Erythroblast (primary cell): ENCODE data around the gene CTF1.
"Not testable (repeated sequence)": the region's sequence is repeated elsewhere in the genome, so short reads cannot be mapped to it uniquely, and the experiment has no call there.

Experiments used
- DNase-seq, 2 experiments: peaks; one replicate each; lab custom pipeline; 2025; lab: John Stamatoyannopoulos, UW
- GATA1 ChIP-seq: IDR thresholded peaks from 2 replicates; pipeline ENCODE4 v1.6.1; 2011; ENCODE audit warnings: low read depth, mild to moderate bottlenecking, control low read depth, low read length, moderate library complexity
- POLR2A ChIP-seq: IDR thresholded peaks from 2 replicates; pipeline ENCODE4 v1.6.1; 2011; ENCODE audit warnings: mild to moderate bottlenecking, low read length

Gene CTF1, protein sequence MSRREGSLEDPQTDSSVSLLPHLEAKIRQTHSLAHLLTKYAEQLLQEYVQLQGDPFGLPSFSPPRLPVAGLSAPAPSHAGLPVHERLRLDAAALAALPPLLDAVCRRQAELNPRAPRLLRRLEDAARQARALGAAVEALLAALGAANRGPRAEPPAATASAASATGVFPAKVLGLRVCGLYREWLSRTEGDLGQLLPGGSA

DNA sequence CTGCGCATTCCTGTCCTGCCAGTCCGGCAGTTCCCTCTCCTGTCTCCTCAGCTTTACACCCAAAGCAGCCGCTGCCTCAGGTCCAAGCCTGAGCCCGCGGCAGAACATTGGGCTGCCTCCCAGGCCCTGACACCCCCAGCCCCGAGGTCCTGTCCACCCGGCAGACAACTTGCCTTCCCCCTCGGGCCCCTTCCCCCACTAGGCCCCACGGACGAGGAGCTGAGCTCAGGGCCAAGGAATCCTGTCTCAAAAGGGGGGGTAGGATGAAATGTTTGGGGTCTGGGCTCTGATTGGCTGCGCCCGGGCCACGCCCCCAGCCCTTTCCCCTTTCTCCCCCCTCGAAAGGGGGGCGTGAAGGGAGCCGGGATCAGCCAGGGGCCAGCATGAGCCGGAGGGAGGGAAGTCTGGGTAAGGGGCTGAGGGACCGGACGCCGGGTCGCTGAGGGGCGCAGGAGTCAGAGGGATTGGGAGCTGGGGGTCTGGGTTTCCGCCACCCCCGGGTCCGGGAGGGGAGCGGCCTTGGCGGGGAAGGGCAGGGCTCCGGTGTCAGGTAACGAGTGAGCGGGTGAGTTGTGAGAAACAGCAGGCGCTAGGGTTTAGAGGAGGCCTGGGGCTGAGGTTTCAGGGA is at the start of gene CTF1:
Gene CTF1 (plus strand): TSS at position 354 of the 628 bp plus-strand sequence. CDS start 30 bp downstream, at position 384.
- TF ChIP-seq POLR2A (no peak), GATA1 (no peak)
- no peak for DNase-seq

DNA sequence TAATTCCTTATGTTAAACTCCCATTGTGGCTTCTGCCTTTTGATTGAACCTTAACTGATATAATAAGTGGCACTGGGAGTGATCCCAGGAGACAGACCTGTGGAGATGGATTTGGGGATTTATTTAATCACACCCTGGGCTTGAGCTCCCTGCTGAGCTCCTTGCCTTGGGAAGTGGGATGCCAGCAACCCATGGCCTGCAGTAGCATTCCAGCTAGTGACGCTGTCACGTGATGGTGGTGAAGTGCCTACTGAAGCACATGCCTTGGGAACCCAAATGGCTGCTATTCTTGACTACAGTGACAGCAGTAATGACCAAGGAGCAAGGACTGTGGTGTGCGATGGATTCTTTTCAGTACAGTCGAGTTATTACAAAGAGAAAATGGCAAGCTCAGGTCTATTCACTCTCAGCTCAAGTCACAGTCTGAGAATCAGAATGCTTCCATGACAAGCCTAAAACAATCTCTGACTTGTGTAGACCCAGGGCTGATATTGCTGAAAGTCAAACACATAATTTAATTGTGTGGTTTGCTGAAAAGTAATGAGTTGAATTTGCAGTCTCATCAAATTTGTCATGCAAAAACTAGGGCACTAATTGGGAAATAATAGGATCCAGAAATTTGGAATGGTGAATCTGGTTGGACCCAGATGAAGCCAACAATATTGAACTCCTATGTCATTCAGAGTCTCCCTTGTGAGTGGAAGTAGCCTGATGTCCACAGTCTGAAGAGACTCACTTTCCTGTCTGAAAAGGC is 49.6 kb upstream of the CTF1 start:
- DNase-seq = no peak
- TF ChIP-seq POLR2A = no peak
- TF ChIP-seq GATA1 = no peak

DNA sequence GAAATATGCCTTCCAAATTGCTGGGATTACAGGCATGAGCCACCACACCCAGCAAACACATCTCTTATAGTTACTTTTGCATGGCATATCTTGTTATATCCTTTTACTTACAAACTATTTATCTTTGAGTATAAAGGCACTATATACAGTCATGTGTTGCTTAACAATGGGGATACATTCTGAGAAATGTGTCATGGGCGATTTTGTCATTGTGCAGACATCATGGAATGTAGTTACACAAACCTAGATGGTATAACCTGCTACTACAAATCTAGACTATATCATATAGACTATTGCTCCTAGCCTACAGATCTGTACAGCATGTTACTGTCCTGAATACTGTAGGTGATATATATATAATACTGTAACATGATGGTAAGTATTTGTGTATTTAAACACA is 46.2 kb upstream of the CTF1 start:
- TF ChIP-seq POLR2A (no peak), GATA1 (no peak)

DNA sequence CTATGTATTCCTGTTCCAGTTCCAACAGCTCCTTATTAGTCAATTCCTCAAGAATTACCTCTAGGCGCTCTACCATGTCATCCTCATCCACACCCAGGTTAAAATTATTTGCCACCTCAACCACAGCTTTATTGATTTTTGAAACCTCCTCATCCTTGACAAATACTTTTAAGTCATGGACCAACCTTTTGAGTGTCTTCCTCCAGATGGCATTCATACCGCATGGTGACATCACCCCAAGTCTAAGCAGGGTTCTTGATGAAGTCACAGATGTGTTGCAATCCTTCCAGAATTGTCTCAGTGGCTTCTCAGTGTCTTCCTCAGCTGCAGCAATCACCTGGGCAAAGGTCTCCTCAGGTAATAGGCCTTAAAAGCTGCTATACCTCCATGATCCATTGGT is 42.7 kb upstream of the CTF1 start:
- DNase-seq = peak in 1 of 2 experiments; percentile 35
- no peak for TF ChIP-seq GATA1
- TF ChIP-seq POLR2A = no peak

More for the DNA sequence above, 46.2 kb upstream of the CTF1 start:
- no peak for DNase-seq

DNA sequence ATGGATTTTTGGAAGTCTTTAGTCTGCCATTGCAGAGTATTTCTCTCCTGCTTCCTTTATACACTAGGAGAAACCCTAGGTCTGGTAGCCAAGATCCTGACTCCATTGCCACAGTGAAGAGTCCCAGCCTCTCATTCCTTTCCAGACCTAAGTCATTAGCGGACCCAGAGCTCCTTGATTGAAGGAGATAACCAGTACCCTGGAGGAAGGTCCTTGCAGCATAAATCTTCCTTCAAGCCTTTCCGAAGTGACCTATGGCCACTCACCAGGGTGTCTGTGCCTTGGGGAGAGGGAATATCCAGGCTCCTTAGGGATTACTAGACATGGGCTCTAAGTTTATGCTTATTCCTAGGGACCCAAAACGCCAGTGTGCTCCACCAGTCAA is 38.3 kb upstream of the CTF1 start:
- DNase-seq = no peak
- TF ChIP-seq POLR2A (no peak), GATA1 (no peak)

DNA sequence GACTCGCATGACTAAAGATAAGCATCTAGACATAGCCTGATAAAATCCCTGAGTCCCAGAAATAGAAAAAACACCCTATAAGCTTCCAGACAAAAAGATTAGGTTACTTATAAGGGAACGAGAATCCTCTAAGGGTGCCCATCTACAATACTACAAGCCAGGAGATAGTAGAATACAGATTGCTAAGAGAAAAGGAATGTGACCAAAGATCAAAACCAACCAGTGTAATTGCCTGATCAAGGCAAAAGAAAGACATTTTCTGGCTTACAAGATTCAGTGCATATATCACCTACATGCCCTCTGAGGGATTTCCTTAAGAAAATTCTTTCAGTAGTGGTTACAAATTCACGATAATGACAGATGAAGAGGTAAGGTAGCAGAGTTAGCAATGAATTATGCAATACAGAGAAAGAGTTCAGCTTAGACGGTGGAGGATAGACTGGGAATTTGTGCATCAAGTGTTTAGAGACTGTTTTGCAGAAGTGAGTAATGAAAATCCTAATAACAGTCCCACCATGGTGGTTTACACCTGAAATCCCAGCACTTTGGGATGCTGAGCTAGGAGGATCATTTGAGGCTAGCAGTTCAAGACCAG is 37.5 kb upstream of the CTF1 start:
- TF ChIP-seq GATA1 = no peak
- TF ChIP-seq POLR2A = no peak
- no peak for DNase-seq

DNA sequence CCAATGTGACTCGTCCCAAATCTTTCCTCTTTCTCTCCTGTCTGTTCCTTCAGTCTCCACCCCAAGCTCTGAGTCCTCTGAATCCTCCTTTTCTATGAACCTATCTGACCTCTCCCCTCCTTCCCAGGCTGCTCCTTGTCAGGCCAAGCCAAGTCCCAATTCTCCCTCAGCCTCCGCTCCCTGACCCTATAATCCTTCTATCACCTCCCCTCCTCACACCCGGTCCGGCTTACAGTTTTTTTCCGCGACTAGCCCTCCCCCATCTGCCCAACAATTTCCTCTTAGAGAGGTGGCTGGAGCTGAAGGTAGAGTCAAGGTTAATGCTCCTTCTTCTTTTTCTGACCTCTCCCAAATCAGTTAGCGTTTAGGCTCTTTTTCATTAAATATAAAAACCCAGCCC is 35.7 kb upstream of the CTF1 start:
- not testable (repeated sequence) for DNase-seq

DNA sequence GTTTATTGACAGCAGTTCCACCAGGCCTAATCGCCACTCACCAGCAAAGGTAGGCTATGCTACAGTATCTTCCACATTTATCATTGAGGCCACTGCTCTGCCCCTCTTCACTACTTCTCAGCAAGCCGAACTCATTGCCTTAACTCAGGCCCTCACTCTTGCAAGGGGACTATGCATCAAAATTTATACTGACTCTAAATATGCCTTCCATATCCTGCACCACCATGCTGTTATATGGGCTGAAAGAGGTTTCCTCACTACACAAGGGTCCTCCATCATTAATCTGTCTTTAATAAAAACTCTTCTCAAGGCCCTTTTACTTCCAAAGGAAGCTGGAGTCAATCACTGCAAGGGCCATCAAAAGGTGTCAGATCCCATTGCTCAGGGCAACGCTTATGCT is 33.2 kb upstream of the CTF1 start:
- DNase-seq = not testable (repeated sequence)

DNA sequence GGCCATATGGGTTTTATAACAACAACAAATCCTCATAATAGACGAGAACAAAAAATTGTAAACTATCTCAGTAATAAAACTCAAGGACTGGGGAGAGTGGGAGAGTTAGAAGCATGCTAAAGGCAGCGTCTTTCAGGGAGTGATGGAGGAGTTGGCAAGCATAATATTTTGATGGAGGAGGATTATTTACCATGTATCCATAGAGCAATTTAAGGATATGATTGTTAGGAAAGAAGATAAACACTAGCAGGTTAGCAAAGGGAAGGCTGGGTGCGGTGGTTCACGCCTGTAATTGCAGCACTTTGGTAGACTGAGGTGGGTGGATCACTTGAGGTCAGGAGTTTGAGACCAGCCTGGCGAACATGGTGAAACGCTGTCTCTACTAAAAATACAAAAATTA is 30.4 kb upstream of the CTF1 start:
- no peak for DNase-seq
- no peak for TF ChIP-seq GATA1
- TF ChIP-seq POLR2A = no peak

DNA sequence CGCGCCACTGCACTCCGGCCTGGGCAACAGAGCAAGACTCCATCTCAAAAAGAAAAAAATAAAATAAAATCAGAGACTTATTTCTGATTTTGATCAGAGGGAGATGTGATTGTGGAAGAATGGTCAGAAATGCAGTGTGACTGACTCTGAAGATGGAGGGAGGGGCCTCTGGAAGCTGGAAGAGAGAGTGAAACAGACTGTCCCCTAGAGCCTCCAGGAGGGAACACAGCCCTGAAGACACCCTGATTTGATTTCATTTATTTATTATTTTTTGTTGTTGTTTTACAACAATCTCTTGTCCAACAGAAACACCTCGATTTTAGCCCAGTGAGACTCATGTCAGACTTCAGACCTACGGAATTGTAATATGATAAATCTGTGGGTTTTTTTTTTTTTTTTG is 28.7 kb upstream of the CTF1 start:
- no peak for DNase-seq
- TF ChIP-seq GATA1 = no peak
- TF ChIP-seq POLR2A = no peak

DNA sequence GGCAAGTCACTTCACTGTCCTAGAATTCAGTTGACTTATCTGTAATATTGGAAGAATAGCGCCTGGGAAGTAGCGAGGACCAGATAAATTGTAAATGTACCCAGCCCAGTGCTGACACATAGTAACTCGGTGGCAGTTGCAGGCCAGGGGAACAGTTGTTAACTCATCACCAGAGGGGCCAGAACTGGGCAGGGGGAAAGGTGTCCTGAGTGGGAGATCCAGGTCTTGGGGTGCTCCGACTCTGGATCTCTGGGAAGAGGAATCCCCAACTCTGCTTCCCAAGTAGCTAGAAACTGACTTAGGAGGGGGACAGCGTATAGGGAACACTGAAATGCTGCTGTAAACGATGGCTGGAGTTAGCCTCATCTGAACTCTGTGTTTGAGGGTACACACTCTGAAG is 25.5 kb upstream of the CTF1 start:
- DNase-seq = no peak
- no peak for TF ChIP-seq POLR2A
- no peak for TF ChIP-seq GATA1

DNA sequence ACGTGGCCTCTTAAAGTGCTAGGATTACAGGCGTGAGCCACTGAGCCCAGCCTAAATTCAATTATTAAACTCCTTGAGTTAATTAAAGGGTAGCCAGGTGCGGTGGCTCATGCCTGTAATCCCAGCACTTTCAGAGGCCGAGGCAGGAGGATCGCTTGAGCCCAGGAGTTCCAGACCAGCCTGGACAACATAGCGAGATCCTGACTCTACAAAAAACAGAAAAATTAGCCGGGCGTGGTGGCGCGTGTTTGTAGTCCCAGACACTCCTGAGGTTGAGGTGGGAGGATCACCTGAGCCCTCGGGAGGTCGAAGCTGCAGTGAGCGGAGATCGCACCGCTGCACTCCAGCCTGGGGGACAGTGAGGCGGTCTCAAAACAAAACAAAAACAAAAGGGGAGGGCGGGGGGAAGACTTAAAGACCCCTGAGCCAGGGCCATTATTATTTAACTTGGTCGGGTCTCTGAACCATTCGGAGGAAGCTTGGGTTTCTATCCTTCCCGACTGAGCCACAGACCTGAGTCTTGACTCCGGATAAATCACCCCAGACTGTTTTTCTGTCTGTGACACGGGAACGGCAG is 22.1 kb upstream of the CTF1 start:
- TF ChIP-seq POLR2A (no peak), GATA1 (no peak)

DNA sequence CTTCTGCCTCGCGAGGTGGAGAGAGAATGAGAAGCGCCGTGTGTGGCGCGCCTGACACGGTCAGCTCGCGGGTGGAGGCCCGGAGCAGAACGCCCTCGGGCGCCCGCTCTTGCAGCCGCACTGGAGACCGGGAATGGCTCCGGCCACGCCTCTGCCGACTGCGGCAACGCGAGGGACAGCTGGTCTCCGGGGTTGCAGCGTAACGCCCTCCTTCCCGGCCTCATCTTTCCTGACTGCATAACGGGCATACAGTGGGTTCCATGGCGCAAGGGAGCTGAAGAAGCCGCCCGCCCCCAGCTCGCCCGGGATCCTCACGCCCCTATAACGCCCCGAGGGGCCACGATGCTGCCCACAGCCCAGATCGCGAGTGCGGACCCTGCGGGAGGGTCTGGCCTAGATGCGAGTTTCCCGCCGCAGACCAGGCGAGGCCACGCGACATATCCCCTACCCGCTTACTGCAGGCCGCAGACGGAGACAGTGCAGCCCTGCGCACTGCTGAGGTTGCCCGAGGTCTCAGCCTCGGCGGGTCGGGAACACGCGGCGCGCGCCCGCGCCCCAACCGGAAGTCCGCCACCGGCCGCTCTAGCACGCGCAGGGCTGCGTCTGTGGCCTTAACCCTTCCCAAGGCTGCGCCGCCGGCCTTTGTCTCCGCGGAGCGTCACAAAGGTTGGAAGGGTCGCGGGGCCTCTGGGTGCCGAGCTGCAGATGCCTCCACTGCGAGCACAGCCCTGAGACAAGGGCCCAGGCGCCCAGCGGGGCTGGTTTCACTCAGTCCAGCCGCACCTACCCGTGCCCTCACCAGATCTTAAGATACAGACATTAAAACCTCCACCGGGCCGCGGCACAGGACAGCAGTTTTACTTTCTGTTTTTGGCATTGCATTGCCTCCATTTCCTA is 21.3 kb upstream of the CTF1 start:
- peak; percentile 91 to 92 for DNase-seq
- TF ChIP-seq GATA1 (no peak), POLR2A (peak; percentile 95)

More for the DNA sequence above, 22.1 kb upstream of the CTF1 start:
- DNase-seq = no peak
